Activated gamma-delta T cell treated with anti-CD3 and anti-CD28 coated beads, Interleukin-2, amount 50 U/mL, for 16 hours (primary cell): ENCODE measurements around the gene SCRN2.

Experiments used
- DNase-seq: peaks from one replicate; pipeline ENCODE4 v3.0.0-alpha.2; 2020; ENCODE audit warnings: low read depth

Gene SCRN2

GRCh38 chr17:47821031-47821423 is 20.0 kb downstream of the SCRN2 start:
- no peak for DNase-seq

DNA sequence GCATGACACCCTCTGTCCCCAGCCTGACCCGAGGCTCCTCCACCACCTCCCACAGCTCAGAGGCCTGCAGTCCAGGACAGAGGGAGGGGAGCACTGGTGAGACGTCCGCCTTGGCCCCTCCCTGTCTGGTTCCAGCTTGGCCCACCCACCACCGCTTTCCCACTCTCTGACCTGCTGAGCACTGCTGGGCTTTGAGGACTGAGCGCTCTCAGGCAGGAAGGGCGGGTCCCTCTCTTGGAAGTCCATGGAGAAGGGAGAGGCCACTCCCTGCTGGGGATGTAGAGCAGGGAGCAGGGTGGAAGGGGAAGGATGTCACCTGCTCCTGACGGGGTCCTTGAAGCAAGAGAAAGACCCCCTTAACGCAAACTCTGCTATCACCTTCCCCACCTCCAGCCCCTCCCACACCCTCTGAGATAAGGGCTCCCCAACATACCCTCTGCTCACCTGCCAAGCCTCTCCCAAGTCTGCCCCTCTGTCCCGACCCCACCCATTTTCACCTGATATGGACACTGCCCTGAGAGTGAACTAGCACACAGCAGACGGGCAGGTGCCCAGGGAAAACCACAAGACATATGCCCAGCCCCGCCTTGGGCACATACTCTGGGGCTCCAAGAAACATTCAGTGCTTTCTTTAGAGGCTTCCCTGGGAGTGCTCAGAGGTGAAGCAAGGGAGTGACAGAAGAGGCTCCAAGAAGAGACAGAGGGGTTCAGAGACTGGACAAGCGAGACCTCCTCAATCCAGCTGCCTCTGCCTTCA is 20.9 kb downstream of the SCRN2 start:
- no peak for DNase-seq

DNA sequence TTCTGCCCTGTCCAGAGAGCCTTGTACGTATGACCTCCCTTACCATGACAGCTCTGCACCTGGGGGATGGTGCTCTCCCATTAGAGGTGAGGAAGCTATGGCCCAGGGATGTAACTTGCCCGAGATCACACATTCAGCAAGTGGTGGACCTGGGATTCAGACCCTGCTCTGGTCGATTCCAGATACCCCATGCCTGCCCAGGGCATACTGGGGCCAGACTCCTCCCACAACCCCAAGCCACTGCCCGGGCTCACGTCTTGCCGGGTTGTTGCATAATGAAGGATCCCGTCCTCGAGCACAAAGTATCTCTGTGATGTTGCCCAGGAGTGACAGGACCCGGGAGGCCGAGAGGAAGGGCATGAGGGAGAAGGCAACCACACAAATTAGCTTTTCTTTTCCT is 21.6 kb downstream of the SCRN2 start:
- DNase-seq = no peak

DNA sequence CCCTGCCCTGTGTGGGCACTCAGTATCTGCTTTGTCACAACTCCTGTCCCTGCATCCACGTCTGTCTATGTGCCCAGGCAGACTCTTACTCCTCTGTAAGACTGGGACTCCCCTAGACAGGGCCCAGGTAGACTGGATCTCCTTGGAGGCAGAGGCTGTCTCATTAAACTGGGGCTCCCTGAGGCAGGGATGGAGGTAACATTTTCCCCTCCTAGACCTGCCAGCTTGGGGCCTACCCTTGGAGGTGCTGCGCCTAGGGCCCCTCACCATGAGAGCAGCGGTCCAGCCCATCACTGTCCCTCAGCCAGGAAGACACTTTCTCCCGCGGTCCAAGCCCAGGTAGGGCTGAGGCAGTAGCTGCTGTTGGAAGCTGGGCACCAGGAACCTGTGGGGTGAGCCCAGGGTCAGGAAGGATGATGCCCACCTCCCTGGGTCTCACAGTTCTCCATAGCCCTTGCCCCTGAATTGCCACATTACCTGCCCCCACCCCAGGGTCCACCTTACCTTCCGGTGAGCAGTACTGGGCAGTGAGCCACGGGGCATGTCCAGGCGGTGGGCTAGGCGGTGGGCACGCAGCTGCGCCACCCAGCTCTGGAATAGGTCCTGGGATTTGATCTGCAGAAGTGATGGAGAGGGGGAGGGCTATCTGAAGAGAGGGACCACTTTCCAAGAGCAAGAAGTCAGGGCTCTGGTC is 22.9 kb downstream of the SCRN2 start:
- no peak for DNase-seq

DNA sequence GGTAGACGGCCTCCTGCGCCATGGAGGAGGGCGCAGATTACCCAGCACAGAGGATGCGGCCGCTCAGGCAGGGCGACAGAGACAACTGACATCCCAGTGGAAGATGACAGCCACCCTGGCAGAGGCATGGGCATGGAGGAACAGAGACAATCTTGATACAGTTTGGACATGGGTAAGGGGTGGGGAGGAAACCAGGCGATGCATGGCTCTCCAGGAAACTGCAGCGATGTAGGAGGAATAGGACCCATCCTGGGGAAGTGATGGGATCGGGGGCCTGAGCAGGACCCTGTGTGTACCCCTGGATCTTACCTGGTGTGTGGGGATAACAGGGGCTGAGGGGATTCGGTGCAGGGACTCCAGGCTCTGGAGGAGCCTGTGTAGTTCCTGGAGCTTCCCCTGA is 24.1 kb downstream of the SCRN2 start:
- DNase-seq = no peak

DNA sequence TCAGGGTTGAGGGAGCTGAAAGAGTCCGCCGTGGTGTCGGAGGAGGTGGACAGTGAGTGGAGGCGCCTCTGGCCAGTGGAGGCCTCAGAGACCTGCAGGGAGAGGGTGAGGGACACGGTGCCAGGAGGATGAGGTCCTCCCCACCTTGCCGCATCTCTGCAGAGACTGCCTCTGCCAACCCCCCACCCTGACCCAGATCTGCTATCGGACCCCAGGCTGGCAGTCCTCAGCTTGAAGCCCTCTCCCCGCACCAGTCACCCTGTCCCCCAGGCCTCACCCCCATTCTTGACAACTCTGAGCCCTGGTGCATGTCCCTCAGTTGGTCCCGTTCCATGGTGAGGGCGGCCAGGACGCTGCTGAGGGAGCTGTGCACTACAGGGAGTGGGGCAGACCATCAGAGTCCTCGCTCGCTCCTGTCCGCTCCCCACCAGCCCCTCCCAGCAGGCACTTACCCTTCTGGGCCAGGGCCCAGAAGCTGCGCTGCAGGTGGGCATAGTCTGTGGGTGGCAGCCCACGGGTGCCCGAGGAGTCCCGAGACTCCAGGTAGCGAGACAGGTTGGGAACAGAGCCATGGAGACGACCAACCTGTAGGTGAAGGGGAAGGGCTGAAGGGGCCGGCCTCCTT is 24.9 kb downstream of the SCRN2 start:
- no peak for DNase-seq

DNA sequence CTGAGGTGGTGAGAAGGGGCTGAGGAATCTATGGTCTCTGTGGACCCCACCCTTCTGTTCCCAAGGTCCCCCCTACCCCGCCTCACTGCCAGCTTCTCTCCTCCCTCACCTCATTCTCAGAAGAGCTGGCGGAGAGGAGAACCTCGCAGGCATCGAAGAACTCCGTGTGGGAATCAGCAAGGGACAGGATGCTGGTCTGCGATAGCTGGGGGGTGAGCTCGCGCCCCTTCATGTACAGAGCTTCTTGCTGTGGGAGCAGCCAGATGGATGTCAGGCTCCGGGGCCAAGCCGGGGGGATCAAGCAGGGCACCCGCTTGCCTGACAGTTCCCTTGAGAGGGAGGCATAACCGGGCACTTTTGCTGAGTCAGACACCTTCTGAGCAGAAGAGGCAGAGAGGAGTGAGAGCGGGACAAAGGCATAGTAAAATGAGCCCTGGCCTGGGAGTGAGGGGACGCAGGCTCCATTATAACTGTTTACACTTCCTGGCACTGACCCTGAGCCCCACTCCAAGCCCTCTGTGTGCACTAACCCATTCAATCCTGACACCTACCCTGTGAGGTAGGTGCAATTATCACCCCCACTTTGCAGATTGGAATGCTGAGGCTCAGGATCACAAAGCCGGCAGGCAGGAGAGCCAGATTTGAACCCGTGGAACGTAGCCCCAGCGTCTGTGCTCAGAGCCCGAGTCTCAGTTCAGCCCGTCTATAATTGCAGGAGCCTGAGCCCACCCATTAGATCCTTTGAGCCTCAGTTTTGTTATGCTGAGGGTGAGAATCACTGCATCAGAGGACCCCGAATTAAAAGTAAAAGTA is 25.8 kb downstream of the SCRN2 start:
- no peak for DNase-seq

DNA sequence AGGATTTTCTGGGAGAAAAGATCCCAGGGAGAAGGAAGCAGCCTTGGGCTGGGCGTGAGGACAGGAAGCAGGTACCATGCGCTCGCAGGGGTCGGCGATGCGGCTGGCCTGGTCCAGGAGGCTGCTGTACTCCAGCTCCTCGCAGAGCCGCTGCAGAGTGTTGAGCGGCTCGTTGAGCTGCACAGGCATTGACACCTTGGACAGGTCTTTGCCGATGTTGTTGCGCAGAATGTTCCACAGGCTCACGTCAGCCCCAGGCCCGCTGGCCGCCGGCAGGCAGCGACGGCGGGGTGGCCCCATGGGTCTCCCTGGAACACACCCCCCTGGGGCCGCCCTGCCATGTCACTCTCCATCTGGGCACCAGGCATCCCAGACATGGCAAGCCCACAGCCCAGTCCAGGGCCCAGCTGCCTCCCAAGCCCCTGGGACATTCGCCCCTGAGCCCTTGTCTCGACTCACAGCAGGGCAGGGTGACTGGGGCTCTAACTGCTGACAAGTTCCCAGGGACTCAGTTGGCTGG is 27.5 kb downstream of the SCRN2 start:
- DNase-seq = no peak

- no peak for DNase-seq
Observed at GRCh38 chr17:47813077-47813476, 28.0 kb downstream of the SCRN2 start.

- no peak for DNase-seq
Observed at GRCh38 chr17:47812146-47812920, 28.7 kb downstream of the SCRN2 start.

- no peak for DNase-seq
Observed at GRCh38 chr17:47811709-47812108, 29.4 kb downstream of the SCRN2 start.

DNA sequence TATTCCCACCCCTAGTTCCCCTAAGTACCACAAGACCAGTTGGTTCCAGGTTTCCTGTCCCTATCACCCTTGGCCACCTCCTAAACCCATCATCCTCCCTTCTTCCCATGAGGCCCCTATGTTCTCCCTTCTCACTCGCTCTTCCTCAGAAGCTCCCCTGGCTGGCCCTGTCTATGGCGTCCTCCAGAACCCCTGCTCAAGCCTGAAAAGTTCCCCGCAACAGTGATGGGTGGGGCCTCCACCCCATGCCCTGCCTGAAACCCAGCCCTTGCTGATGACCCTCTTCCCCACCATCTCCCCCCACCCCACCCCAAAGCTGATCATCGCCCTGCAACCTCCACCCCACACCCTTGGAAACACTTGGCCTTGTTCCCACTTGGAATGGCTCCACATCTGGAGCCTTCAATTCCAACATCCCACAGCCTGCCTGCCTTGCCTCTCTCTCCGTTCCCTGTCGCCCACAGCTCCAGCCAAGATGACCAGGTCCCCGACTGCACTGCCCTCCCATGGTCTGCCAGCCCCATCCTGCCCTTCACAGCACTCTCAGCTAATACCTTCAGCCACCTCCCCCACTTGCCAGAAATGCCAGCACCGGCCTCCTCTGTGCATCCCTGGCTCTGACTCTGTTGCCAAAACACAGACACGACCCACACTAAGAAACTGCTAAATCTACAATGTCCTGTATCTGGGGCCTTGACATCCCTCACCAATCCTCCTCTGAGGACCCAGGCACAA is 30.0 kb downstream of the SCRN2 start:
- DNase-seq = no peak

- no peak for DNase-seq
Observed at GRCh38 chr17:47810200-47810821, 30.8 kb downstream of the SCRN2 start.

GRCh38 chr17:47808830-47809480 is 32.1 kb downstream of the SCRN2 start:
- no peak for DNase-seq

- DNase-seq = no peak
Observed at GRCh38 chr17:47808036-47808829, 32.8 kb downstream of the SCRN2 start.

- DNase-seq = no peak
Observed at GRCh38 chr17:47807421-47807820, 33.7 kb downstream of the SCRN2 start.

DNA sequence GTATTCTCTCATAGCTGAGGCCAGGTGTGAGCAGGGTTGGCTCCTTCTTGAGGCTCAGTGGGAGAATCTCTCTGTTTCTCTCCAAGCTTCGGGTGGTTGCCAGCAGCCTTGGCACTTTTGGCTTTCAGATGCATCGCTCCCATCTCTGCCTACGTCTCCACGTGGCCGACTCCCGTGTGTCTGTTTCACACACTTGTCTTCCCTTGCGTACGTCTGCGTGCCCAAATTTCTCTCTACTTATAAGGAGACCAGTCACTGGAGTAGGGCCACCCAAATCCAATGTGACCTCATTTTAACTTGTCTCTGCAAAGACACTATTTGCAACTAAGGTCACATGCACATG is 34.2 kb downstream of the SCRN2 start:
- no peak for DNase-seq

GRCh38 chr17:47806026-47806912 is 34.8 kb downstream of the SCRN2 start:
- no peak for DNase-seq
